Coronary artery (tissue), 2 donors: Measurements from ENCODE around the gene CELF6.

Experiments
- DNase-seq: peaks from one replicate; pipeline ENCODE4 v3.0.0-alpha.2; 2017; ENCODE audit warnings: low spot score
- H3K27ac ChIP-seq, 2 donors: fragments of 200-600 bp; sonication (generic); one replicate each; pipeline ENCODE4 v1.5.1; 2016 to 2019
- H3K4me3 ChIP-seq: fragments of 200-600 bp; sonication (generic); 2 replicates; pipeline ENCODE4 v1.5.1; 2016; ENCODE audit warnings: mild to moderate bottlenecking, moderate library complexity
- TF ChIP-seq, protein P1 (sequence below): fragments of 200-600 bp; sonication (generic); IDR thresholded peaks from one replicate; pipeline ENCODE4 v1.5.1; 2019; ENCODE audit warnings: antibody characterized with exemption

Gene CELF6

DNA sequence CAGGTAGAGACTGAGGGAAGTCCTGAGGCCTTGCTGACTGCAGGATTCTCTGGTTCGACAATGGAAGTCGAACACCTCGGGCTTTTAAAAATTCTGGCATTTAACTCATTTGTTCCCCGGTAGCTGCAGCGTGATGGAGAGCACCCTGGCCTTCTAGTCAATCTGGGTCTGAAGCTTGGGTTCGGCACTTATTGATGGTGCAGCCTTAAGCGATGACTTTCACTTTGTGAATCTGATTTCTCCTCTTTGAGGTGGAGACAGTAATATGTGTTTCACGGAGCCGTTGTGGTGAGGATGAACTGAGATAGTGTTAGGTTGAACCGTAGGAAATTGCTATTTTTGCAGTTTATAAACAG is 47.0 kb downstream of the CELF6 start:
- Histone ChIP-seq H3K4me3 (peak overlapping the region; percentile 92), H3K27ac (peak overlapping the region; percentile 84 to 92)
- TF ChIP-seq, protein P1, sequence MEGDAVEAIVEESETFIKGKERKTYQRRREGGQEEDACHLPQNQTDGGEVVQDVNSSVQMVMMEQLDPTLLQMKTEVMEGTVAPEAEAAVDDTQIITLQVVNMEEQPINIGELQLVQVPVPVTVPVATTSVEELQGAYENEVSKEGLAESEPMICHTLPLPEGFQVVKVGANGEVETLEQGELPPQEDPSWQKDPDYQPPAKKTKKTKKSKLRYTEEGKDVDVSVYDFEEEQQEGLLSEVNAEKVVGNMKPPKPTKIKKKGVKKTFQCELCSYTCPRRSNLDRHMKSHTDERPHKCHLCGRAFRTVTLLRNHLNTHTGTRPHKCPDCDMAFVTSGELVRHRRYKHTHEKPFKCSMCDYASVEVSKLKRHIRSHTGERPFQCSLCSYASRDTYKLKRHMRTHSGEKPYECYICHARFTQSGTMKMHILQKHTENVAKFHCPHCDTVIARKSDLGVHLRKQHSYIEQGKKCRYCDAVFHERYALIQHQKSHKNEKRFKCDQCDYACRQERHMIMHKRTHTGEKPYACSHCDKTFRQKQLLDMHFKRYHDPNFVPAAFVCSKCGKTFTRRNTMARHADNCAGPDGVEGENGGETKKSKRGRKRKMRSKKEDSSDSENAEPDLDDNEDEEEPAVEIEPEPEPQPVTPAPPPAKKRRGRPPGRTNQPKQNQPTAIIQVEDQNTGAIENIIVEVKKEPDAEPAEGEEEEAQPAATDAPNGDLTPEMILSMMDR = no peak
- DNase-seq = no peak

DNA sequence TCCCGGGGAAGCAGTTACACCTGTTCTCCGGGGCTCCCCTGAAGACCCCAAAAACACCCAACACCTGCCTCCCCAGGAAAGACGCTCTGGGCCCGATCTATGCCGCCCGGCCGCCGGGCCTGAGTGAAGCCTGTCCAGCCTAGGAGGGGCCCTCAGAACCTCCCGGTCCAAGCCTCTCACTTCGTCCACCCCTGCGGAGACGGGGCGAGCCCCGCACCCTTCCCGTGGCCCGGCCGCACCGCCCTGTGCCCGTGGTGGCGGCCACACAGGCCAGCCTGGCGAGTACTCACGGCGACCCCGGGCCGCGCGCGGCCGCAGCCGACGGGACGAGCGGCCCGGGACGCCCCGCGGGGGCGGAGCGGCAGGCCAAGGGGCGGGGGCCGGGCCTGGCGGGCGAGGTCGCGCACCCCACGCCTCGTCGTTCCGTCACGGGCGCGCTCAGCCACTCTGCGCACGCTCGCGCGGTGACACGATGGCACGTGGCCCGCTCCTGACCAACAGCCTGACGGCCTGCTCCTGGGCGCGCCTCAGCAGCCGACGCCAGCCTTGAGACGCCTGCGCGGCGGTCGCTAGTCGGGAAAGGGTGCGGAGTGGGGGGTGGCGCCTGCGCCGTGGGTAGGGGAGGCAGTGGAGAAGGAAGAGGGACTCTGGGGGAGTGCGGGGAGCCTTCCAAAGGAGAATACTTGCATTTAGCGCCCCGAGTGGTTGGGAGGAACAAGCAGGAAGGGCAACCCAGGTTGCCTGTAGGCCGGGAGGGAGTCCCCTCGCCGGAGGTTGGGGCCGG is 47.6 kb downstream of the CELF6 start, which contains the start of gene PARP6:
TSS of gene PARP6 (minus strand) at position 342 of the 784 bp plus-strand sequence. CDS start 5,077 bp downstream, outside the sequence.
- Histone ChIP-seq H3K27ac (peak within 1 kb of the TSS; percentile 84 to 92), H3K4me3 (peak within 1 kb of the TSS; percentile 92)
- TF ChIP-seq, protein P1 = peak; percentile 52
- DNase-seq = peak; percentile 100

GRCh38 chr15:72271895-72272212 is 48.1 kb downstream of the CELF6 start:
- DNase-seq = no peak
- Histone ChIP-seq H3K27ac (peak overlapping the region; percentile 84 to 92), H3K4me3 (peak overlapping the region; percentile 92)
- TF ChIP-seq, protein P1 = no peak

DNA sequence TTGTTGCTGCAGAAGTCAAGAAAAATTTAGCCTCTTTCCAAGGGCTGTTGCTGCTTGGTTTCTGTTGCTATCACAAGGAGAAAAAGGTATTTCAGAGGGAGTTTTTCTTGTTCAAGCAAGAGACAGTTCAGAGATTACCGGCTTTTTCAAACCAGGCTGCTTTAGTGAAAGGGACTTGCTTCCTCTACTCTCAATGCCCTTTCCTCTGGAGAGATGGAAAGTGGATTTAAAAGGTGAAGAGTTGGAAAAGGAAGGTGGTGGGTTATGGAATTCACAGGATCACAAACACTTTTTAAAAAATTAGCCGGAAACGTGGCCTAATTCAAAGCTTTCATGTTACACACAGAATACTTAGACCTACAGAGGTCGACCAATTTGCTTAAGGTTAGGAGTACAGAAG is 48.7 kb downstream of the CELF6 start:
- H3K4me3 ChIP-seq = peak overlapping the region; percentile 92
- peak overlapping the region in 1 of 2 donors; percentile 84 for H3K27ac ChIP-seq
- TF ChIP-seq, protein P1 = no peak
- DNase-seq = no peak

DNA sequence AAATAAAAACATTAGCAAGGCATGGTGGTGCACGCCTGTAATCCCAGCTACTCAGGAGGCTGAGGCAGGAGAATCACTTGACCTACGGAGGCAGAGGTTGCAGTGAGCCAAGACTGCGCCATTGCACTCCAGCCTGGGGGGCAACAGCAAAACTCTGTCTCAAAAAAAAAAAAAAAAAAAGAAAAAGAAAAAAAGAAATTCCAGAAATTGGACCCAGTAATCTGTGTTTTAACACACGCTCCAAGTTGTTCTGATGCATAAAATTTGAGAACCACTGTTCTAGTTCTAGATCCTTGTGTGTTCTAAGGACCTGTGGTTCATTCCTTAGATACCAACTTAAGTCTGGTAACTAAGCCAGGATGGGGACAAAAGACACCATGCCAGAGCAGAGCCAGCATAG is 50.2 kb downstream of the CELF6 start:
- TF ChIP-seq, protein P1 = no peak
- no peak for DNase-seq
- no peak overlapping the region for H3K4me3 ChIP-seq

DNA sequence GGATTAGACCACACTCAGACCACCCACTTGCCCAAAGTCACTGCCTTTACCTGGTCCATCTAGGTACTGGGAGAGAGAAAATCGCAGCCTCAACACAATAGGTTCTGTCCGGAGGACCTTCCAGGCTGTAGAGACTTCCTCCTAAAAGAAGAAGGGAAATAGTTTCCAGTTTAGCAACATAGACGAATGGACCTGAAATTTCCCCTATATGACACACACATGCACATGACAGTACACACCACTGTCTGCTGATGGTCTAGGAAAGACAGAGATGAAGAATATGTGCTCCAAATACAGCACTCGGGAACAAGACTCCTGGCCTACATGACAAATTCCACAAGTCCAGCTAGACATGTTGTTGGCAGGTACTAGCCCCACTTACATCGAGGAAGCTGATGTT is 54.9 kb downstream of the CELF6 start:
- no peak for DNase-seq
- H3K27ac ChIP-seq = no peak overlapping the region
- TF ChIP-seq, protein P1 = no peak
- H3K4me3 ChIP-seq = no peak overlapping the region

More for the DNA sequence above, 50.2 kb downstream of the CELF6 start:
- no peak overlapping the region for H3K27ac ChIP-seq

DNA sequence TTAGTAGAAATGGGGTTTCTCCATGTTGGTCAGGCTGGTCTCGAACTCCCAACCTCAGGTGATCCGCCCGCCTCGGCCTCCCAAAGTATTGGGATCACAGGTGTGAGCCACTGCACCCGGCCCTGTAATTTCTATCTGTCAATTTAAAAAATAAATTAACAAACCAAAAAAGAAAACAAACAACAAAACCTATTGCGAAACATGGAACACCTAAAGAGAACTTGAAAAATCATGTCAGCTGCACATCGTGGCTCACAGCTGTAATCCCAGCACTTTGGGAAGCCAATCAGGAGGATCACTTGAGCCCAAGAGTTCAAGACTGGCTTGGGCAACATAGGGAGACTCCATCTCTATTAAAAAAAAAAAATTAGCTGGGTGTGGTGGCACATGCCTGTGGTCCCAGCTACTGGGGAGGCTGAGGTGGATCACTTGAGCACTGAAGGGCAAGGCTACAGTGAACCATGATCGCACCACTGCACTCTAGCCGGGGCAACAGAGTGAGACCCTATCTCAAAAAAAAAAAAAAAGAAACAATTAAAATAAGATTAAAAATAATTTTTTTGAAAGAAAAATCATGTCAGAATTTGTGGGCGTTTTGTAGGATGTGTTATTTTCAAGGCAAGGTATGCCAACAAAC is 67.2 kb downstream of the CELF6 start:
- H3K4me3 ChIP-seq = no peak overlapping the region
- TF ChIP-seq, protein P1 = no peak
- H3K27ac ChIP-seq = no peak overlapping the region
- no peak for DNase-seq
